ENCODE results near the gene TTC28. TPM values are rescaled to one million over a fixed set of nuclear protein-coding genes. Genes with fewer than 3 reads are reported as not detected.
"Not testable (repeated sequence)": the region's sequence is repeated elsewhere in the genome, so short reads cannot be mapped to it uniquely, and the experiment has no call there.

Gene TTC28
- total RNA-seq, 1 donor from 2014 or later: 13.5 TPM

- H3K4me3 ChIP-seq (ENCODE audit: low read depth, low read length): no peak overlapping the region
- no peaks in the 10 kb centered on the region for H3K27me3 ChIP-seq (ENCODE audit: control insufficient read depth, insufficient read depth, low read length)
- no peak for DNase-seq (ENCODE audit: low read depth)
- no peak for TF ChIP-seq CTCF (IDR thresholded peaks at IDR 0.05; ENCODE audit: insufficient read depth, low read length, poor library complexity, severe bottlenecking)
- no peaks in the 10 kb centered on the region for H3K36me3 ChIP-seq (ENCODE audit: control insufficient read depth, insufficient read depth, low read length)
Observed at GRCh38 chr22:28093711-28094110, 585.9 kb downstream of the TTC28 start.

- no peak for TF ChIP-seq CTCF (IDR thresholded peaks at IDR 0.05; ENCODE audit: insufficient read depth, low read length, poor library complexity, severe bottlenecking)
- no peak overlapping the region for H3K4me3 ChIP-seq (ENCODE audit: low read depth, low read length)
- H3K27me3 ChIP-seq (ENCODE audit: control insufficient read depth, insufficient read depth, low read length): no peaks in the 10 kb centered on the region
- no peak for DNase-seq (ENCODE audit: low read depth)
- no peaks in the 10 kb centered on the region for H3K36me3 ChIP-seq (ENCODE audit: control insufficient read depth, insufficient read depth, low read length)
Observed at GRCh38 chr22:28091486-28091885, 588.2 kb downstream of the TTC28 start.

GRCh38 chr22:28089541-28089940 is 590.1 kb downstream of the TTC28 start:
- H3K4me3 ChIP-seq (ENCODE audit: low read depth, low read length); H3K36me3 ChIP-seq (ENCODE audit: control insufficient read depth, insufficient read depth, low read length); H3K27me3 ChIP-seq (ENCODE audit: control insufficient read depth, insufficient read depth, low read length); DNase-seq (ENCODE audit: low read depth): not testable (repeated sequence)

GRCh38 chr22:28077166-28077565 is 602.5 kb downstream of the TTC28 start:
- no peaks in the 10 kb centered on the region for H3K36me3 ChIP-seq (ENCODE audit: control insufficient read depth, insufficient read depth, low read length)
- H3K27me3 ChIP-seq (ENCODE audit: control insufficient read depth, insufficient read depth, low read length): no peaks in the 10 kb centered on the region
- H3K4me3 ChIP-seq (ENCODE audit: low read depth, low read length): no peak overlapping the region
- DNase-seq (ENCODE audit: low read depth): no peak
- TF ChIP-seq CTCF (IDR thresholded peaks at IDR 0.05; ENCODE audit: insufficient read depth, low read length, poor library complexity, severe bottlenecking): no peak

- DNase-seq (ENCODE audit: low read depth): peak; percentile 26
- Histone ChIP-seq H3K36me3 (ENCODE audit: control insufficient read depth, insufficient read depth, low read length) (no peaks in the 10 kb centered on the region), H3K4me3 (ENCODE audit: low read depth, low read length) (no peak overlapping the region), H3K27me3 (ENCODE audit: control insufficient read depth, insufficient read depth, low read length) (no peaks in the 10 kb centered on the region)
- no peak for TF ChIP-seq CTCF (IDR thresholded peaks at IDR 0.05; ENCODE audit: insufficient read depth, low read length, poor library complexity, severe bottlenecking)
Observed at GRCh38 chr22:28075358-28075981, 604.2 kb downstream of the TTC28 start.

- no peak overlapping the region for H3K4me3 ChIP-seq (ENCODE audit: low read depth, low read length)
- H3K36me3 ChIP-seq (ENCODE audit: control insufficient read depth, insufficient read depth, low read length): no peaks in the 10 kb centered on the region
- TF ChIP-seq CTCF (IDR thresholded peaks at IDR 0.05; ENCODE audit: insufficient read depth, low read length, poor library complexity, severe bottlenecking): no peak
- no peak for DNase-seq (ENCODE audit: low read depth)
- H3K27me3 ChIP-seq (ENCODE audit: control insufficient read depth, insufficient read depth, low read length): no peaks in the 10 kb centered on the region
Observed at GRCh38 chr22:28074526-28074925, 605.1 kb downstream of the TTC28 start.
